ENCODE results near the gene SEPHS2. TPM values are rescaled to one million over a fixed set of nuclear protein-coding genes. Genes with fewer than 3 reads are reported as not detected.

SEPHS2 gene
- total RNA-seq, 4 donors from 2014 or later: 26.5 to 37.6 (median 33.8) TPM

GRCh38 chr16:30491229-30491628, 45.6 kb upstream of the SEPHS2 start:
- intact Hi-C loops (cut with DNase I): no loop called here
- Histone ChIP-seq H3K4me1 (no peaks in the 10 kb centered on the region), H3K9me3 (no peaks in the 10 kb centered on the region), H3K27me3 (peaks cover 0 to 25% (median 0%) of the 10 kb centered on the region in 4 donors), H3K27ac (replicated peaks in 1 of 4) (no peak overlapping the region), H3K36me3 (no peaks in the 10 kb centered on the region), H3K4me3 (no peak overlapping the region)
- DNase-seq (ENCODE audit: extremely low spot score): no peak
- 84% methylated on average over 4 of the region's 4 CpGs for WGBS
- no peak for TF ChIP-seq POLR2AphosphoS5 (IDR thresholded peaks at IDR 0.05)
- no peak for TF ChIP-seq EP300 (IDR thresholded peaks at IDR 0.05)
- TF ChIP-seq CTCF (IDR thresholded peaks at IDR 0.05): no peak
- no peak for TF ChIP-seq POLR2A (IDR thresholded peaks at IDR 0.05; ENCODE audit: low read depth)

GRCh38 chr16:30490210-30490609, 44.5 kb upstream of the SEPHS2 start:
- no peaks in the 10 kb centered on the region for H3K4me1 ChIP-seq

GRCh38 chr16:30488764-30489605, 43.3 kb upstream of the SEPHS2 start:
- H3K9me3 ChIP-seq: no peaks in the 10 kb centered on the region
- 61% methylated on average over 11 of the region's 11 CpGs for WGBS
- TF ChIP-seq POLR2AphosphoS5 (IDR thresholded peaks at IDR 0.05): no peak

More at GRCh38 chr16:30490210-30490609, 44.5 kb upstream of the SEPHS2 start:
- intact Hi-C loops (cut with DNase I): no loop called here
- H3K36me3 ChIP-seq: no peaks in the 10 kb centered on the region
- H3K9me3 ChIP-seq: no peaks in the 10 kb centered on the region
- TF ChIP-seq EP300 (IDR thresholded peaks at IDR 0.05) (no peak), POLR2AphosphoS5 (IDR thresholded peaks at IDR 0.05) (no peak), CTCF (IDR thresholded peaks at IDR 0.05) (no peak), POLR2A (IDR thresholded peaks at IDR 0.05; ENCODE audit: low read depth) (no peak)
- no peak overlapping the region for H3K4me3 ChIP-seq
- 79% methylated on average over 6 of the region's 6 CpGs for WGBS
- no peak overlapping the region for H3K27ac ChIP-seq (replicated peaks in 1 of 4)
- no peak for DNase-seq (ENCODE audit: extremely low spot score)
- peaks cover 0 to 15% (median 0%) of the 10 kb centered on the region in 4 donors for H3K27me3 ChIP-seq

GRCh38 chr16:30485818-30486436, 40.3 kb upstream of the SEPHS2 start:
- Histone ChIP-seq H3K4me3 (no peak overlapping the region), H3K36me3 (no peaks in the 10 kb centered on the region), H3K9me3 (no peaks in the 10 kb centered on the region), H3K27me3 (peaks cover 0 to 6% (median 0%) of the 10 kb centered on the region in 4 donors), H3K4me1 (peaks cover 0 to 4% (median 0%) of the 10 kb centered on the region in 4 donors), H3K27ac (replicated peaks in 1 of 4) (no peak overlapping the region)
- 91% methylated on average over 7 of the region's 7 CpGs for WGBS
- intact Hi-C loops (cut with DNase I): loop anchor here (10.0 kb wide), 1 partner anchor 341 kb away; no protein-coding TSS in a partner anchor
- DNase-seq (ENCODE audit: extremely low spot score): no peak
- TF ChIP-seq EP300 (IDR thresholded peaks at IDR 0.05) (no peak), CTCF (IDR thresholded peaks at IDR 0.05) (no peak), POLR2AphosphoS5 (IDR thresholded peaks at IDR 0.05) (no peak), POLR2A (IDR thresholded peaks at IDR 0.05; ENCODE audit: low read depth) (no peak)

More at GRCh38 chr16:30488764-30489605, 43.3 kb upstream of the SEPHS2 start:
- no peak overlapping the region for H3K27ac ChIP-seq (replicated peaks in 1 of 4)
- intact Hi-C loops (cut with DNase I): loop anchor here (10.0 kb wide), 1 partner anchor 344 kb away; no protein-coding TSS in a partner anchor
- H3K27me3 ChIP-seq: peaks cover 0 to 6% (median 0%) of the 10 kb centered on the region in 4 donors
- H3K4me3 ChIP-seq: no peak overlapping the region
- no peaks in the 10 kb centered on the region for H3K36me3 ChIP-seq
- H3K4me1 ChIP-seq: peaks cover 0 to 4% (median 0%) of the 10 kb centered on the region in 4 donors
- DNase-seq (ENCODE audit: extremely low spot score): no peak

GRCh38 chr16:30484887-30485286, 39.2 kb upstream of the SEPHS2 start:
- no peak overlapping the region for H3K4me3 ChIP-seq
- H3K9me3 ChIP-seq: no peaks in the 10 kb centered on the region
- no peak for DNase-seq (ENCODE audit: extremely low spot score)
- TF ChIP-seq POLR2AphosphoS5 (IDR thresholded peaks at IDR 0.05) (no peak), CTCF (IDR thresholded peaks at IDR 0.05) (no peak), EP300 (IDR thresholded peaks at IDR 0.05) (no peak), POLR2A (IDR thresholded peaks at IDR 0.05; ENCODE audit: low read depth) (no peak)
- peaks cover 0 to 6% (median 0%) of the 10 kb centered on the region in 4 donors for H3K27me3 ChIP-seq
- intact Hi-C loops (cut with DNase I): loop anchor here (10.0 kb wide), 1 partner anchor 340 kb away; no protein-coding TSS in a partner anchor
- H3K36me3 ChIP-seq: no peaks in the 10 kb centered on the region
- H3K4me1 ChIP-seq: peaks cover 0 to 4% (median 0%) of the 10 kb centered on the region in 4 donors
- no peak overlapping the region for H3K27ac ChIP-seq (replicated peaks in 1 of 4)
